GM19372 (cell line): ENCODE data around the gene RGS6.

Experiments used
- ATAC-seq: cut with Tn5 transposase; IDR thresholded peaks from one replicate; pipeline ENCODE4 v1.9.1; 2021; ENCODE audit warnings: mild to moderate bottlenecking, low read depth, moderate library complexity; ENCODE audit not compliant: unreplicated experiment

RGS6 gene

GRCh38 chr14:72594099-72594901, 662.1 kb downstream of the RGS6 start:
- ATAC-seq: no peak

GRCh38 chr14:72595152-72595862, 663.1 kb downstream of the RGS6 start:
- no peak for ATAC-seq

GRCh38 chr14:72597252-72598233, 665.3 kb downstream of the RGS6 start:
- no peak for ATAC-seq

GRCh38 chr14:72598306-72598705, 666.1 kb downstream of the RGS6 start:
- ATAC-seq: no peak

- no peak for ATAC-seq
Measured at GRCh38 chr14:72599579-72600470, 667.6 kb downstream of the RGS6 start.

GRCh38 chr14:72600551-72601330, 668.5 kb downstream of the RGS6 start:
- ATAC-seq: no peak

- no peak for ATAC-seq
Measured at GRCh38 chr14:72603639-72604038, 671.4 kb downstream of the RGS6 start.

GRCh38 chr14:72604133-72604532, 671.9 kb downstream of the RGS6 start:
- ATAC-seq: no peak

- no peak for ATAC-seq
Measured at GRCh38 chr14:72605096-72605920, 673.1 kb downstream of the RGS6 start.

- ATAC-seq: no peak
Measured at GRCh38 chr14:72605921-72606220, 673.6 kb downstream of the RGS6 start.

- no peak for ATAC-seq
Measured at GRCh38 chr14:72606879-72607278, 674.6 kb downstream of the RGS6 start.

GRCh38 chr14:72607386-72608130, 675.3 kb downstream of the RGS6 start:
- ATAC-seq: no peak

- no peak for ATAC-seq
Measured at GRCh38 chr14:72608391-72609204, 676.4 kb downstream of the RGS6 start.

- no peak for ATAC-seq
Measured at GRCh38 chr14:72609205-72609916, 677.1 kb downstream of the RGS6 start.

GRCh38 chr14:72610096-72610830, 678.0 kb downstream of the RGS6 start:
- no peak for ATAC-seq

GRCh38 chr14:72610831-72611200, 678.6 kb downstream of the RGS6 start:
- no peak for ATAC-seq
